ENCODE measurements around the gene COX15. TPM values are rescaled to one million over a fixed set of nuclear protein-coding genes. Genes with fewer than 3 reads are reported as not detected.

Gene COX15
- total and polyA plus RNA-seq, 2 donors (not counting 3 experiments of a cell fraction or from before 2014, with no cell fraction given) = 16.6 to 34.6 TPM

GRCh38 chr10:99682752-99683151 is 49.2 kb downstream of the COX15 start:
- intact Hi-C loops (cut with micrococcal nuclease) = no loop called here
- POLR2A ChIA-PET = no interaction called here
- dilution Hi-C loops (cut with MboI; ENCODE audit: extremely low pct_ligation_motif_present, low sequenced_read_pairs) = no loop called here

More at GRCh38 chr10:99682752-99683151, 49.2 kb downstream of the COX15 start:
- Histone ChIP-seq H3K9me3 (replicated peaks; ENCODE audit: control insufficient read depth, insufficient read depth, low read length) (no peaks in the 10 kb centered on the region), H3K4me1 (ENCODE audit: control insufficient read depth, extremely low read depth, insufficient read depth, low read length) (no peaks in the 10 kb centered on the region), H3K27ac (ENCODE audit: insufficient read depth, low read depth, low read length) (no peak overlapping the region), H3K4me2 (ENCODE audit: insufficient read depth, low read length) (no peak overlapping the region), H3K36me3 (ENCODE audit: control insufficient read depth in 2 of 2, extremely low read depth in 1 of 2, insufficient read depth in 2 of 2, low read length in 2 of 2) (peaks cover 4 to 8% of the 10 kb centered on the region in 2 experiments), H2AFZ (ENCODE audit: low read depth, low read length) (no peak overlapping the region), H3K4me3 (replicated peaks in 1 of 3; ENCODE audit: insufficient read depth in 1 of 3, low read depth in 1 of 3, low read length in 3 of 3) (no peak overlapping the region), H4K20me1 (replicated peaks; ENCODE audit: control insufficient read depth, extremely low read depth, insufficient read depth, low read length) (no peaks in the 10 kb centered on the region), H3K9ac (replicated peaks; ENCODE audit: extremely low read depth, insufficient read depth, low read length) (no peak overlapping the region), H3K27me3 (ENCODE audit: control insufficient read depth in 2 of 2, insufficient read depth in 2 of 2, low read length in 2 of 2) (no peaks in the 10 kb centered on the region), H3K9me1 (replicated peaks; ENCODE audit: control insufficient read depth, extremely low read depth, insufficient read depth, low read length) (no peaks in the 10 kb centered on the region), H3K79me2 (ENCODE audit: control insufficient read depth, insufficient read depth, low read length) (no peaks in the 10 kb centered on the region)
- no peak for DNase-seq (ENCODE audit: low read depth, low spot score)
- FAIRE-seq = no peak
- no TSS peak for BruUV-seq (replicated peaks)
- CTCF ChIA-PET = interaction anchor here (0.8 to 2.0 kb wide), 4 partner anchors 19 to 246 kb away, joined by 3 to 5 read pairs (median 4); no protein-coding TSS in a partner anchor
- no peak for TF ChIP-seq FOS (IDR thresholded peaks at IDR 0.05; ENCODE audit: borderline replicate concordance, insufficient read depth, low read length)
- no peak for TF ChIP-seq MAX (IDR thresholded peaks at IDR 0.05; ENCODE audit: insufficient read depth, insufficient read length)
- no peak for TF ChIP-seq POLR2A (IDR thresholded peaks at IDR 0.05; ENCODE audit: low read depth, low read length)
- TF ChIP-seq POLR2AphosphoS5 (IDR thresholded peaks at IDR 0.05; ENCODE audit: insufficient read depth, low read depth, low read length) = no peak
- TF ChIP-seq MYC (IDR thresholded peaks at IDR 0.05; ENCODE audit: low read depth, low read length) = no peak

Other genes starting within 250 kb of the COX15 start
- gene NKX2-3, start 199.2 kb downstream of the COX15 start, total RNA-seq = not detected in 2 replicates
- not detected in 2 replicates for gene NKX2-3, start 199.2 kb downstream of the COX15 start, polyA plus RNA-seq
- gene SLC25A28, start 111.7 kb downstream of the COX15 start, total RNA-seq = 32.6 and 33.7 TPM in 2 replicates
- 38.8 and 39.6 TPM in 2 replicates for gene SLC25A28, start 111.7 kb downstream of the COX15 start, polyA plus RNA-seq
- 18.5 and 20.6 TPM in 2 replicates for gene ENTPD7, start 72.6 kb downstream of the COX15 start, total RNA-seq
- 8.8 and 10.1 TPM in 2 replicates for gene ENTPD7, start 72.6 kb downstream of the COX15 start, polyA plus RNA-seq
- 17.7 and 20.4 TPM in 2 replicates for gene CUTC, start 107 bp upstream of the COX15 start, total RNA-seq
- gene CUTC, start 107 bp upstream of the COX15 start, polyA plus RNA-seq = 14.4 and 23.1 TPM in 2 replicates
- 1.7 and 3.3 TPM in 2 replicates for gene ABCC2, start 50.5 kb upstream of the COX15 start, total RNA-seq
- gene ABCC2, start 50.5 kb upstream of the COX15 start, polyA plus RNA-seq = 1.5 and 1.6 TPM in 2 replicates